WERI-Rb-1 (cell line): ENCODE results near the gene ZNF14.
"Not testable (repeated sequence)": the region's sequence is repeated elsewhere in the genome, so short reads cannot be mapped to it uniquely, and the experiment has no call there.

ENCODE experiments used
- DNase-seq: peaks from one replicate; pipeline ENCODE4 v3.0.0-alpha.2; 2020
- H3K27ac ChIP-seq: fragments of 250-450 bp; sonication (Bioruptor Pico); 2 replicates; pipeline ENCODE4 v1.5.1; 2020; ENCODE audit warnings: mild to moderate bottlenecking, moderate library complexity
- H3K27me3 ChIP-seq: fragments of 250-450 bp; sonication (Bioruptor Pico); 2 replicates; pipeline ENCODE4 v1.5.1; 2021; ENCODE audit warnings: mild to moderate bottlenecking, low read depth, moderate library complexity; ENCODE audit not compliant: insufficient read depth, severe bottlenecking
- H3K36me3 ChIP-seq: fragments of 250-450 bp; sonication (Bioruptor Pico); 2 replicates; pipeline ENCODE4 v1.5.1; 2020; ENCODE audit warnings: mild to moderate bottlenecking, moderate library complexity
- H3K4me3 ChIP-seq: 2 replicates; pipeline ENCODE4 v1.5.1; 2011; ENCODE audit warnings: low read depth, mild to moderate bottlenecking, control low read depth, low read length
- H3K9me3 ChIP-seq: fragments of 250-450 bp; sonication (Bioruptor Pico); 2 replicates; pipeline ENCODE4 v1.5.1; 2021; ENCODE audit warnings: mild to moderate bottlenecking, moderate library complexity; ENCODE audit not compliant: severe bottlenecking
- CTCF ChIP-seq: IDR thresholded peaks from 2 replicates; pipeline ENCODE4 v1.5.1; 2011; ENCODE audit warnings: low read depth, mild to moderate bottlenecking, control low read depth, inconsistent platforms, low read length

Gene ZNF14

GRCh38 chr19:19774354-19775033, 41.6 kb upstream of the ZNF14 start:
- H3K4me3 ChIP-seq: no peak overlapping the region
- no peaks in the 10 kb centered on the region for H3K9me3 ChIP-seq
- peaks cover under 1% of the 10 kb centered on the region; the same call in 1 of the 2 replicates for H3K36me3 ChIP-seq
- DNase-seq: no peak
- TF ChIP-seq CTCF: no peak
- H3K27me3 ChIP-seq: no peaks in the 10 kb centered on the region
- no peak overlapping the region for H3K27ac ChIP-seq

- not testable (repeated sequence) for DNase-seq, H3K27ac ChIP-seq, H3K9me3 ChIP-seq, H3K27me3 ChIP-seq, H3K4me3 ChIP-seq, H3K36me3 ChIP-seq
These were observed 39.1 kb upstream of the ZNF14 start for GRCh38 chr19:19771963-19772362.

GRCh38 chr19:19769971-19770370, 37.1 kb upstream of the ZNF14 start:
- not testable (repeated sequence) for H3K27ac ChIP-seq, H3K4me3 ChIP-seq, DNase-seq, H3K27me3 ChIP-seq, H3K36me3 ChIP-seq, H3K9me3 ChIP-seq

GRCh38 chr19:19758164-19758563, 25.3 kb upstream of the ZNF14 start:
- Histone ChIP-seq H3K4me3 (no peak overlapping the region), H3K36me3 (no peaks in the 10 kb centered on the region), H3K9me3 (no peaks in the 10 kb centered on the region), H3K27ac (no peak overlapping the region), H3K27me3 (no peaks in the 10 kb centered on the region)
- DNase-seq: no peak
- 0 out of 2 replicates have a peak, but pooled peaks have one; percentile 17 for TF ChIP-seq CTCF

- no peak for DNase-seq
These were observed 20.0 kb upstream of the ZNF14 start for GRCh38 chr19:19752760-19753403.

GRCh38 chr19:19751846-19752245, 18.9 kb upstream of the ZNF14 start:
- H3K27me3 ChIP-seq: no peaks in the 10 kb centered on the region

More at GRCh38 chr19:19752760-19753403, 20.0 kb upstream of the ZNF14 start:
- Histone ChIP-seq H3K27me3 (no peaks in the 10 kb centered on the region), H3K27ac (no peak overlapping the region), H3K36me3 (no peaks in the 10 kb centered on the region), H3K4me3 (no peak overlapping the region), H3K9me3 (no peaks in the 10 kb centered on the region)
- no peak for TF ChIP-seq CTCF

More at GRCh38 chr19:19751846-19752245, 18.9 kb upstream of the ZNF14 start:
- TF ChIP-seq CTCF: no peak
- DNase-seq: no peak
- H3K9me3 ChIP-seq: no peaks in the 10 kb centered on the region
- H3K36me3 ChIP-seq: no peaks in the 10 kb centered on the region
- no peak overlapping the region for H3K27ac ChIP-seq
- H3K4me3 ChIP-seq: no peak overlapping the region
